GM12865 (cell line): ENCODE measurements around the gene MEN1.
A peak's percentile ranks its signal among the peaks of the same experiment; 100 is the strongest.

Experiments used
- DNase-seq: peaks from one replicate; pipeline ENCODE4 v3.0.0; 2010; ENCODE audit warnings: low read depth
- H3K4me3 ChIP-seq: 2 replicates; pipeline ENCODE4 v1.5.1; 2011; ENCODE audit warnings: mild to moderate bottlenecking, low read depth, low read length, control low read depth
- TF ChIP-seq, protein P1 (sequence below): IDR thresholded peaks from 2 replicates; pipeline ENCODE4 v1.5.1; 2011; ENCODE audit warnings: low read length, control low read depth, low read depth, inconsistent platforms; ENCODE audit not compliant: insufficient read depth; ENCODE audit errors: missing control alignments

Gene MEN1

DNA sequence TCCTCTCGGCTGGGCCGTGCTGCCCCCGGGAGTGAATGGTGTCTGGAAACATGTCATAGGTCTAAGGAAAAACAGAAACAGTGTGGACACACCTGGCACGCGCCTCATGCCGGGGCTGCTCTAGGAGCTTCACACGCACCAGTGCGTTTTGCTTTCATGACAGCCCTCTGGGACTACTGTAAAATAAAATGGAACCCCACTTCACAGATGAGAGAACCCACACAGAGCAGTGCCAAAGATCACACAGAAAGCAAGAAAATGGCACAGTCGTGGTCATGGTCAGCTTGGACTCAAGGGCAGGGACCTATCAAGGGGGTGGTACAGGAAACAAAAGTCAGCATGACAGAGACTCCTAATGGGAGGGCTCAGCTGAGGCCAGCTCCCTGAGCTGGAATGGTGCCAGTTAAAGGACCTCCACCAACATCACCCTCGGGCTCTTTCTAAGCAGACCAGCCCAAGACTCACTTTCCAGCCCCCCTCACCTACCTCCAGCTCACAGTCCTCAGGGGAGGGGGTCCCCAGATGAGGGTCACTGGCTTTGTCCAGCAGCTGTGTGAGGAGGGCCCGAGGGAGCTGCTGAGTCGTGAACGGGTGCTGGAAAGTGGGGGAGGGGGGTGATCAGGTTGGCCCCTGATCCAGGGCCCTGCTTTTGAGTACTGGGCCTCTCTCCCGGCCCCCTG, 10.6 kb downstream of the MEN1 start:
- H3K4me3 ChIP-seq: peak overlapping the region; percentile 25; the same call in 1 of the 2 replicates
- TF ChIP-seq, protein P1, sequence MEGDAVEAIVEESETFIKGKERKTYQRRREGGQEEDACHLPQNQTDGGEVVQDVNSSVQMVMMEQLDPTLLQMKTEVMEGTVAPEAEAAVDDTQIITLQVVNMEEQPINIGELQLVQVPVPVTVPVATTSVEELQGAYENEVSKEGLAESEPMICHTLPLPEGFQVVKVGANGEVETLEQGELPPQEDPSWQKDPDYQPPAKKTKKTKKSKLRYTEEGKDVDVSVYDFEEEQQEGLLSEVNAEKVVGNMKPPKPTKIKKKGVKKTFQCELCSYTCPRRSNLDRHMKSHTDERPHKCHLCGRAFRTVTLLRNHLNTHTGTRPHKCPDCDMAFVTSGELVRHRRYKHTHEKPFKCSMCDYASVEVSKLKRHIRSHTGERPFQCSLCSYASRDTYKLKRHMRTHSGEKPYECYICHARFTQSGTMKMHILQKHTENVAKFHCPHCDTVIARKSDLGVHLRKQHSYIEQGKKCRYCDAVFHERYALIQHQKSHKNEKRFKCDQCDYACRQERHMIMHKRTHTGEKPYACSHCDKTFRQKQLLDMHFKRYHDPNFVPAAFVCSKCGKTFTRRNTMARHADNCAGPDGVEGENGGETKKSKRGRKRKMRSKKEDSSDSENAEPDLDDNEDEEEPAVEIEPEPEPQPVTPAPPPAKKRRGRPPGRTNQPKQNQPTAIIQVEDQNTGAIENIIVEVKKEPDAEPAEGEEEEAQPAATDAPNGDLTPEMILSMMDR: no peak
- DNase-seq: peak; percentile 62

DNA sequence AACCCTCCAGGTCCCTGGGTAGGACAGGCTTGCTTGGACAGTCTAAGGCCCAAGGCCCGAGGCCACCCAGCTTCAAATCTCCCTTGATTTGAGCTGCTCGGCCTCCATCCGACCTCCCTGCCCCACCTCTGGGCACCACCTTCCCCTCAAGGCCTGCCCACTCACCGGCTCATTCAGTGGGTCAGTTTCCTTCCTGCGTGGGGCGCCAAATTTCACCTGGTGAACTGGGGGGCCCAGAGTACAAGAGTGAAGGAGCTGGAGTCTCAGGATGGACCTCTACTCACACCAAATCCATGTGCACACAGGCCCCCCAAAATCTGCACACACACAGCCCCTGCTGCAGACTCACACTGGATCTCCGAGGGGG, 11.1 kb downstream of the MEN1 start:
- no peak for DNase-seq
- TF ChIP-seq, protein P1: no peak
- no peak overlapping the region for H3K4me3 ChIP-seq

DNA sequence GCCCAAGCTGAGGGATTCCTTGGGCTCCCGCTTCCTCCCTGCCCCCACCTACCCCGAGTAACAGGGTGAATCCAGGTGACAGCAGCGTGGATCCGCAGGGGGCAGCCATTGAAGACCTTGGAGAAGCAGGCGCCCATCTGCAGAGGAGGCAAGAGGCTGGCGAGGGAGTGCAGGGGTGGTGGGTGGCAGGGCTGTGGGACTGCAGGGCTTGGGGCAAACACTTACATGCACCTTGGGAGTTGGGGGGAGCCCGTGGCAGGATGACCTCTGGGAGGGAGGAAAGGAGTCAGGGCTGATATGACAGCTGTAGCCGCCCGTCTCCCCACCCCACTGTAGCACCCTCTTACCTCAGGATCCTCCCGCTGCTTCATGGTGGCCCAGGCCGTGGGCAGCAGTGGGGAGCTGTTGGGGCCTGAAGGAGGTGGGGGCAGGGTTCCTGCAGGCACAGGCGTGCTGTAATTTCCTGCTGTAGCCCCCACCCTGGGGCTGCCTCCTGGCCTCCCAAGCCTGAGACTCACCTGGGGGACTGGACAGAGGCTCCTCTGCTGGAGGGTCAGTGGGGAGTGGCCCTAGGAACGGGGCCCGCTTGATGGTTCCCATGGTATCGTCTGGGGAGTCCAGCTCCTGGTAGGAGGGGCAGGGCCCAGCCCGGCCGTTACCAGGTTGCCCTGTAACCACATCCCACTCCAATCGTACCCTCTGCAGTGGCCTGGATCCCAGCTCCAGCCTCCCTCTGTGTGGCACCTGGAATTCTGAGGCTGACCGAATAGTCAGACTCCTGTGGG, 13.4 kb downstream of the MEN1 start:
- TF ChIP-seq, protein P1: no peak
- no peak overlapping the region for H3K4me3 ChIP-seq
- DNase-seq: no peak

DNA sequence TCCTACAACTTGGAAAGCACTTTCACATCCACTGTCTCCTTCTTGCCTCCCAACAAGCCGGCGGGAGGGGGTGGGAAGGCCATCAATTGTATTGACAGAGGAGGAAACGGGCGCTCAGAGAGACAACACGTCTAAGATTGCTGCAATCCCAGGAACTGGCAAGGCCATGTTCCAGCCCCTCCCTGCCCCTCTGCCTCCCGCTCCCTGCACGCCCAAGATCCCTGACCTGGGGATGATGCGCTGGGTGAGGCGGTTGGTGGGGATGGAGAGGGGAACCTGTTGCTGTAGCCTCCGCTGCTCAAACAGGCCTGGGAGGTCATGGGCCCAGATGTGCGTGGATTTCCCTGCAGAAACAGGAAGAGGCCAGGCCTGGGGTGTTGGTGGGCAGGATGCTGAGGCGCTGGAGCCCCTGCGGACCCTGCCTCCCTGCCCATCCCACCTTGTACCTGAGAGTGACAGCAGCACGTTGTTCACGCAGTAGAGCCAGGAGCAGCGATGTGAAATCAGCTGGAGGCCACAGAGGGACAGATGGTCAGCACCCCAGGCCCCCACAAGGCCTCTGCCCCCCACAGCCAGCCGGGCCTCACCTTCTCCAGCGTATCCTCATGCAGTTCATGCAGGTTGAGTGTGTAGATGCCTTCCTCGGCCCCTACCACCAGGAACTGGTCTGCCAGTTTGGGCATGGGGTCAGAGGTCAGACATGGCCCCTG, 14.1 kb downstream of the MEN1 start:
- no peak overlapping the region for H3K4me3 ChIP-seq
- DNase-seq: no peak
- TF ChIP-seq, protein P1: no peak

DNA sequence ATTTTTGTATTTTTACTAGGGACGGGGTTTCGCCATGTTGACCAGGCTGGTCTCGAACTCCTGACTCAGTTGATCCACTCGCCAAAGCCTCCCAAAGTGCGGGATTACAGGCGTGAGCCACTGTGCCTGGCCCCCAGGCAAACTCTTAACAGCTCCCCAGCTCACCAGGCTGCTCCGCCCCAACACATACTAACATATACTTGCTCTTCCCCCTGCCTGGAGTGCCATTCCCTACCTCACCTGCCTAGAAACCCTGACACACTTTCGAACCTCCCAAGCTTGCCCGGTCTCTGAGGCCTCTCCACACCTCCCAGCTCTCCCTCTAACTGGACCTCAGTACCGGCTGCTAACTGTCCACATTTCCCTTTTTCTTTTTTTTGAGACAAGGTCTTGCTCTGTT, 15.8 kb downstream of the MEN1 start:
- no peak for DNase-seq
- TF ChIP-seq, protein P1: no peak

DNA sequence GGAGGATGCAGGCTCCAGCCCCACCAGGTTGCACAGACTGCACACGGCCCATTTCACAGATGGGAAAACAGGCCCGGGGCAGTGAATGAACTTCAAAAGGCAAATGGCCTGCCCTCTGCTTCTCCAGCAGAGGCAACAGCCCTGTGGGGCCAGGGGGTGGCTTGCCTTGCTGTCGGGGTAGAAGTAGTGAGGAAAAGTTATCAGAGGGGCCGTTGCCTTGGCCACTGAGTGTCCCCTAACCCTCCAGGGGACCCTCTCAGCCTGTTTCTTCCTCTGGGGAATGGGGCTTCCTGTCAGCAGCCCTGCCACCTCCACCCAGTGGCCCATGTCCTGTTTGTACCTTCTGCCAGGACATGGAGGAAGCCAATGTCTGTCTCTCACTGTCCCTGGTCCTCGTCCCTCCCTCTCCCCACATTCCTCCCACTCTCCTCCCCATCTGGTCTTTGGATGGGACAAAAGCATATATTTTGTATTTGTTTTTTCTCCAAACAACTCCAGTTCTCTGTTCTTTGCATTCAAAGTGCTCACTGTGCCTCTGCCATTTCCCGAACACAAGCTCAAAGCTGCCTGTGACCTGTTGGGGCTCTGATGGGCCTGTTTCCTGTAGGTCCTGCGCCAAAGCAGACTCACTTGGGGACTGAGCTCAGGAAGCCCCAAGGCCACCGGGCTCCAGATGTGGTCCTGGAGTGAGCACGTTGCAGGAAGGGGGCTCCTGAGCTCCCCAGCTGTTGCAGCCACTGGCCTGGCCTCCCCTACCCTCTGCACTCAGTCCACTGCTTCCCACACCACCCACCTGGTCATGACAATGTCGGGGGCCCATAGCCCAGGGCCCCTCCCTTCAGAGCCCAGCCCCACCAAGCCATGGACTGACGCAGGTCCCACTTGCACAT, 16.8 kb downstream of the MEN1 start:
- TF ChIP-seq, protein P1: no peak
- H3K4me3 ChIP-seq: no peak overlapping the region
- no peak for DNase-seq

More for the DNA sequence above, 15.8 kb downstream of the MEN1 start:
- no peak overlapping the region for H3K4me3 ChIP-seq
